Renal cortical epithelial cell (primary cell): ENCODE measurements around the gene MIER2. TPM values are rescaled to one million over a fixed set of nuclear protein-coding genes. Genes with fewer than 3 reads are reported as not detected.

ENCODE experiments used
- DNase-seq: peaks from one replicate; pipeline ENCODE4 v3.0.0-alpha.2; 2011; ENCODE audit warnings: low read depth
- total RNA-seq: library from RNA; depleted of rRNA; stranded (reverse); fragments of >200 nt; gene quantifications from 2 replicates; pipeline ENCODE4 v1.2.3, GENCODE V29; 2014

Gene MIER2
- total RNA-seq, 1 donor from 2014 or later, result 18.1 TPM

- DNase-seq, result no peak
These were observed 14.1 kb downstream of the MIER2 start for GRCh38 chr19:330503-330902.

- DNase-seq, result no peak
These were observed 14.7 kb downstream of the MIER2 start for GRCh38 chr19:329876-330275.

- DNase-seq, result no peak
These were observed 16.5 kb downstream of the MIER2 start for GRCh38 chr19:328025-328505.

- DNase-seq, result no peak
These were observed 17.1 kb downstream of the MIER2 start for GRCh38 chr19:327291-328024.

GRCh38 chr19:326871-327270 is 17.7 kb downstream of the MIER2 start:
- DNase-seq, result no peak

GRCh38 chr19:325937-326565 is 18.5 kb downstream of the MIER2 start:
- no peak for DNase-seq

GRCh38 chr19:325173-325936 is 19.2 kb downstream of the MIER2 start:
- DNase-seq, result no peak

- DNase-seq, result no peak
These were observed 19.9 kb downstream of the MIER2 start for GRCh38 chr19:324716-325115.

- DNase-seq, result no peak
These were observed 22.0 kb downstream of the MIER2 start for GRCh38 chr19:322616-323015.

- no peak for DNase-seq
These were observed 26.2 kb downstream of the MIER2 start for GRCh38 chr19:318509-318774.

GRCh38 chr19:317710-318508 is 26.7 kb downstream of the MIER2 start:
- DNase-seq, result no peak

- no peak for DNase-seq
These were observed 28.8 kb downstream of the MIER2 start for GRCh38 chr19:315811-316210.

- no peak for DNase-seq
These were observed 30.4 kb downstream of the MIER2 start for GRCh38 chr19:313988-314815.

- no peak for DNase-seq
These were observed 31.2 kb downstream of the MIER2 start for GRCh38 chr19:313169-313987.

GRCh38 chr19:311813-312261 is 32.8 kb downstream of the MIER2 start:
- DNase-seq, result no peak

GRCh38 chr19:310781-311496 is 33.7 kb downstream of the MIER2 start:
- no peak for DNase-seq

- DNase-seq, result no peak
These were observed 34.4 kb downstream of the MIER2 start for GRCh38 chr19:310141-310651.

GRCh38 chr19:309206-309565 is 35.4 kb downstream of the MIER2 start:
- no peak for DNase-seq

GRCh38 chr19:308471-309205 is 36.0 kb downstream of the MIER2 start:
- no peak for DNase-seq
